Vagina (tissue), 2 donors: ENCODE measurements around the gene TGM5.

Source experiments
- CTCF ChIP-seq, 3 experiments: fragments of 450-650 bp in 2 of 3; fragments of 200-600 bp in 1 of 3; sonication (generic) in 1 of 3; IDR thresholded peaks; one replicate each; pipeline ENCODE4 v1.5.1; 2017 to 2019; ENCODE audit warnings: antibody characterized with exemption in 3 of 3, mild to moderate bottlenecking in 2 of 3, moderate library complexity in 2 of 3
- POLR2A ChIP-seq, 2 donors: fragments of 450-650 bp; IDR thresholded peaks; one replicate each; pipeline ENCODE4 v1.6.1; 2017; ENCODE audit warnings: antibody characterized with exemption in 2 of 2, mild to moderate bottlenecking in 2 of 2, moderate library complexity in 2 of 2
- POLR2AphosphoS5 ChIP-seq, 2 donors: sonication (generic); formaldehyde crosslinking; IDR thresholded peaks; one replicate each; pipeline ENCODE4 v1.9.0; 2017; ENCODE audit warnings: antibody characterized with exemption in 2 of 2, mild to moderate bottlenecking in 2 of 2, low read depth in 1 of 2; ENCODE audit not compliant: insufficient read depth in 1 of 2

DNA sequence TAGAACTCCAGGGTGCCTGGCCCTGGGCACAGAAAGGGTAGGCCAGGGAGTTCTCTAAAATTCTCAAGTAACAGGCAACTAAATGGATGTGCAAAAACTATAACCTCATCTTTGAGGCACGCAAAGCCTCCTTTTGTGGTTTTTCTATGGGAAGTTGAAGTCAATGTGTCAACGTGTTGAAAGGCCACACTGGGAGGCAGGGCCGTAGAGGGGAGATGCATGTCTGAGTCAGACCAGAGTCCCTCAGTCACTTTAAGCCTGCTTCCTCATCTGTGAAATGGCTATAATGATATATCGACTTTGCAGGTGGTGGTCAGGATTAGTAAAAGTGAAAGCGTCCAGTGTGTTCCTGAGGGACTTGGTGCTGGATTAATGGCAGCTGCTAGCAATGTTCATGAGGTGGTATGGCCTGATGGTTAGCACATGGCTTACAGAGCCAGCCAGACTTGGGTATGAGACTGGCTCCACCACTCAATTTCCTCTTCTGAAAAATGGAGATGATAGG, 17.0 kb downstream of the TGM5 start:
- TF ChIP-seq CTCF (IDR thresholded peaks at IDR 0.05) (no peak), POLR2AphosphoS5 (IDR thresholded peaks at IDR 0.05; ENCODE audit: insufficient read depth in 1 of 2, low read depth in 1 of 2) (no peak), POLR2A (IDR thresholded peaks at IDR 0.05) (no peak)
